SK-N-SH (cell line): Measurements from ENCODE around the gene CST9.

Experiments
- CHD2 ChIP-seq: fragments of 150-350 bp; IDR thresholded peaks from 2 replicates; pipeline ENCODE4 v1.6.1; 2018; ENCODE audit warnings: low read length; ENCODE audit not compliant: partially characterized antibody
- CTCF ChIP-seq: fragments of 200-600 bp; sonication (generic); IDR thresholded peaks from 2 replicates; pipeline ENCODE4 v1.6.1; 2017; ENCODE audit warnings: antibody characterized with exemption, mild to moderate bottlenecking, moderate library complexity
- EP300 ChIP-seq, 2 experiments: IDR thresholded peaks; 2 replicates each; pipeline versions ENCODE4 v1.4.0 to v1.6.1; 2012; ENCODE audit warnings: borderline replicate concordance in 1 of 2, low read depth in 1 of 2, low read length in 1 of 2
- EZH2phosphoT487 ChIP-seq: fragments of 200-600 bp; sonication (generic); IDR thresholded peaks from 2 replicates; pipeline ENCODE4 v1.6.1; 2017; ENCODE audit warnings: low read depth, mixed run types, mild to moderate bottlenecking, antibody characterized with exemption, moderate library complexity, borderline replicate concordance
- JUND ChIP-seq: IDR thresholded peaks from 2 replicates; pipeline ENCODE4 v1.4.0; 2012
- POLR2AphosphoS5 ChIP-seq: IDR thresholded peaks from 2 replicates; pipeline ENCODE4 v1.6.1; 2012; ENCODE audit warnings: low read depth, low read length
- RXRA ChIP-seq: IDR thresholded peaks from 2 replicates; pipeline ENCODE4 v1.4.0; 2012; ENCODE audit warnings: low read depth, mild to moderate bottlenecking, borderline replicate concordance
- USF1 ChIP-seq: IDR thresholded peaks from 2 replicates; pipeline ENCODE4 v1.4.0; 2012; ENCODE audit warnings: low read depth, borderline replicate concordance
- YY1 ChIP-seq: IDR thresholded peaks from 2 replicates; pipeline ENCODE4 v1.4.0; 2012; ENCODE audit warnings: low read depth, mild to moderate bottlenecking

- TF ChIP-seq CTCF (no peak), USF1 (no peak), EP300 (IDR thresholded peaks at IDR 0.05; ENCODE audit: borderline replicate concordance in 1 of 2, low read depth in 1 of 2, low read length in 1 of 2) (no peak), EZH2phosphoT487 (no peak), JUND (no peak), CHD2 (no peak), YY1 (no peak), RXRA (no peak), POLR2AphosphoS5 (no peak)
Observed at GRCh38 chr20:23583526-23583925, 22.2 kb downstream of the CST9 start.
